H1 (cell line): ENCODE measurements around the gene SAMM50.

ENCODE experiments used
- EZH2 ChIP-seq: fragments of 200-600 bp; sonication (generic); IDR thresholded peaks from 2 replicates; pipeline ENCODE4 v1.7.1; 2012; ENCODE audit warnings: low read depth, mild to moderate bottlenecking, moderate library complexity, low read length, inconsistent platforms; ENCODE audit not compliant: severe bottlenecking
- POLR2A ChIP-seq, 2 experiments: IDR thresholded peaks; 1 replicate in 1 of 2; 2 replicates in 1 of 2; pipeline ENCODE4 v1.6.1; 2011; ENCODE audit warnings: low read depth in 2 of 2, low read length in 2 of 2, mild to moderate bottlenecking in 2 of 2; ENCODE audit errors: control extremely low read depth in 1 of 2
- RNF2 ChIP-seq: fragments of 200-900, 300-1000 bp; sonication (generic); IDR thresholded peaks from 2 replicates; pipeline ENCODE4 v1.7.1; 2016; ENCODE audit warnings: borderline replicate concordance, low read depth, mild to moderate bottlenecking, antibody characterized with exemption, low read length; ENCODE audit not compliant: poor library complexity, severe bottlenecking; ENCODE audit errors: missing control alignments
- TAF1 ChIP-seq: IDR thresholded peaks from 2 replicates; pipeline ENCODE4 v1.6.1; 2011; ENCODE audit warnings: mild to moderate bottlenecking, low read depth, low read length
- TF ChIP-seq, protein P1 (sequence below), 3 experiments: IDR thresholded peaks; 1 replicate in 2 of 3; 2 replicates in 1 of 3; pipeline versions ENCODE4 v1.5.1 to v1.6.1; 2011; ENCODE audit warnings: low read length in 3 of 3, mild to moderate bottlenecking in 3 of 3, inconsistent platforms in 2 of 3, low read depth in 1 of 3, moderate library complexity in 1 of 3; ENCODE audit not compliant: insufficient read depth in 1 of 3; ENCODE audit errors: control extremely low read depth in 1 of 3
- TF ChIP-seq, protein P2 (sequence below): IDR thresholded peaks from 2 replicates; pipeline ENCODE4 v1.6.1; 2012; ENCODE audit warnings: inconsistent platforms
- TF ChIP-seq, protein P3 (sequence below): IDR thresholded peaks from 2 replicates; pipeline ENCODE4 v1.6.1; 2012; ENCODE audit warnings: low read length, inconsistent platforms

DNA sequence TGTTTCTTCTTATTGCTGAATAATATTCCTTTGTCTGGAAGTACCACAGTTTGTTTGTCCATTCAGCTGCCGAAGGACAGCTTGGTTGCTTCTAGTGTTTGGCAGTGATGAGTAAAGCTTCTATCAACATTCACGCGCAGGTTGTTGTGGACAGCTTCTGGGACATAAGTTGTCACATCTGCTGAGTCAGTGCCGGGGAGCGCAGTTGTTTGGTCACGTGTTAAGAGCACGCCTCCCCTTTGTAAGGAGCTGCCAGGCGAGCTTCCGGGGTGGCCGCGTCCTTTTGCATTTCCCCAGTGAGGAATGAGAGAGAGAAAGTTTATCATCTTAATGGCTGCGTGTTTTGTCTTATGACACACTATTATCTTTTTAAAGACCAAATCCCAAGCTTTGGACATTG, 30.3 kb downstream of the SAMM50 start:
- TF ChIP-seq, protein P1, sequence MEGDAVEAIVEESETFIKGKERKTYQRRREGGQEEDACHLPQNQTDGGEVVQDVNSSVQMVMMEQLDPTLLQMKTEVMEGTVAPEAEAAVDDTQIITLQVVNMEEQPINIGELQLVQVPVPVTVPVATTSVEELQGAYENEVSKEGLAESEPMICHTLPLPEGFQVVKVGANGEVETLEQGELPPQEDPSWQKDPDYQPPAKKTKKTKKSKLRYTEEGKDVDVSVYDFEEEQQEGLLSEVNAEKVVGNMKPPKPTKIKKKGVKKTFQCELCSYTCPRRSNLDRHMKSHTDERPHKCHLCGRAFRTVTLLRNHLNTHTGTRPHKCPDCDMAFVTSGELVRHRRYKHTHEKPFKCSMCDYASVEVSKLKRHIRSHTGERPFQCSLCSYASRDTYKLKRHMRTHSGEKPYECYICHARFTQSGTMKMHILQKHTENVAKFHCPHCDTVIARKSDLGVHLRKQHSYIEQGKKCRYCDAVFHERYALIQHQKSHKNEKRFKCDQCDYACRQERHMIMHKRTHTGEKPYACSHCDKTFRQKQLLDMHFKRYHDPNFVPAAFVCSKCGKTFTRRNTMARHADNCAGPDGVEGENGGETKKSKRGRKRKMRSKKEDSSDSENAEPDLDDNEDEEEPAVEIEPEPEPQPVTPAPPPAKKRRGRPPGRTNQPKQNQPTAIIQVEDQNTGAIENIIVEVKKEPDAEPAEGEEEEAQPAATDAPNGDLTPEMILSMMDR (IDR thresholded peaks at IDR 0.05; ENCODE audit: control extremely low read depth in 1 of 3, insufficient read depth in 1 of 3, low read depth in 1 of 3, low read length in 3 of 3) = no peak
- TF ChIP-seq, protein P2, sequence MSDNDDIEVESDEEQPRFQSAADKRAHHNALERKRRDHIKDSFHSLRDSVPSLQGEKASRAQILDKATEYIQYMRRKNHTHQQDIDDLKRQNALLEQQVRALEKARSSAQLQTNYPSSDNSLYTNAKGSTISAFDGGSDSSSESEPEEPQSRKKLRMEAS = no peak
- TF ChIP-seq POLR2A (IDR thresholded peaks at IDR 0.05; ENCODE audit: control extremely low read depth in 1 of 2, low read depth in 2 of 2, low read length in 2 of 2) (no peak), TAF1 (no peak), RNF2 (no peak), EZH2 (no peak)
- TF ChIP-seq, protein P3, sequence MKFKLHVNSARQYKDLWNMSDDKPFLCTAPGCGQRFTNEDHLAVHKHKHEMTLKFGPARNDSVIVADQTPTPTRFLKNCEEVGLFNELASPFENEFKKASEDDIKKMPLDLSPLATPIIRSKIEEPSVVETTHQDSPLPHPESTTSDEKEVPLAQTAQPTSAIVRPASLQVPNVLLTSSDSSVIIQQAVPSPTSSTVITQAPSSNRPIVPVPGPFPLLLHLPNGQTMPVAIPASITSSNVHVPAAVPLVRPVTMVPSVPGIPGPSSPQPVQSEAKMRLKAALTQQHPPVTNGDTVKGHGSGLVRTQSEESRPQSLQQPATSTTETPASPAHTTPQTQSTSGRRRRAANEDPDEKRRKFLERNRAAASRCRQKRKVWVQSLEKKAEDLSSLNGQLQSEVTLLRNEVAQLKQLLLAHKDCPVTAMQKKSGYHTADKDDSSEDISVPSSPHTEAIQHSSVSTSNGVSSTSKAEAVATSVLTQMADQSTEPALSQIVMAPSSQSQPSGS = no peak
